NB4 (cell line): ENCODE measurements around the gene ACTMAP.

ENCODE experiments used
- DNase-seq: peaks from one replicate; pipeline ENCODE4 v3.0.0; 2010; ENCODE audit warnings: low read depth
- H3K4me3 ChIP-seq: one replicate; pipeline ENCODE4 v1.5.1; 2011; ENCODE audit warnings: mild to moderate bottlenecking, low read depth, low read length, moderate library complexity
- CTCF ChIP-seq: IDR thresholded peaks from one replicate; pipeline ENCODE4 v1.5.1; 2012; ENCODE audit warnings: low read depth, low read length
- MAX ChIP-seq: IDR thresholded peaks from 2 replicates; pipeline ENCODE4 v1.6.1; 2011; ENCODE audit warnings: low read depth, low read length
- MYC ChIP-seq: IDR thresholded peaks from 2 replicates; pipeline ENCODE4 v1.6.1; 2011; ENCODE audit warnings: low read depth, low read length
- POLR2A ChIP-seq: IDR thresholded peaks from 2 replicates; pipeline ENCODE4 v1.6.1; 2011; ENCODE audit warnings: mild to moderate bottlenecking; ENCODE audit not compliant: insufficient read length; ENCODE audit errors: extremely low read depth

The ACTMAP gene

GRCh38 chr19:40783711-40784110 lies 33.4 kb upstream of the ACTMAP start:
- TF ChIP-seq MYC, result no peak
- TF ChIP-seq CTCF, result no peak
- TF ChIP-seq POLR2A, result no peak
- TF ChIP-seq MAX, result no peak
- no peak overlapping the region for H3K4me3 ChIP-seq
- no peak for DNase-seq

DNA sequence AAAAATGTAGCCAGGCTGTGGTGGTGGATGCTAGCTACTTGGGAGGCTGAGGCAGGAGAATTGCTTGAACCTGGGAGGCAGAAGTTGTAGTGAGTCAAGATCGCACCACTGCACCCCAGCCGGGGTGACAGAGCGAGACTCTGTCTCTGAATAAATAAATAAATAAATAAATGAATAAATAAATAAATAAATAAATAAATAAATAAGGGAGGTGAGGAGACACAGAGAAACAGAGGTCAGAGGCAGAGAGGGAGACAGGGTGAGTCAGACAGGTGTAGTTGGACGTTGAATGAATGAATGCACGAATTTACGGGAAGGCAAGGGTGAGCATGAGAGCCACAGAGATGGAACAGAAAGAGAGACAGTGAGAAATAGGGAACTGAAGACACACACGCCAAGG lies 30.9 kb upstream of the ACTMAP start:
- no peak overlapping the region for H3K4me3 ChIP-seq
- DNase-seq, result no peak
- TF ChIP-seq MYC, result no peak
- no peak for TF ChIP-seq POLR2A
- no peak for TF ChIP-seq MAX
- TF ChIP-seq CTCF, result no peak

DNA sequence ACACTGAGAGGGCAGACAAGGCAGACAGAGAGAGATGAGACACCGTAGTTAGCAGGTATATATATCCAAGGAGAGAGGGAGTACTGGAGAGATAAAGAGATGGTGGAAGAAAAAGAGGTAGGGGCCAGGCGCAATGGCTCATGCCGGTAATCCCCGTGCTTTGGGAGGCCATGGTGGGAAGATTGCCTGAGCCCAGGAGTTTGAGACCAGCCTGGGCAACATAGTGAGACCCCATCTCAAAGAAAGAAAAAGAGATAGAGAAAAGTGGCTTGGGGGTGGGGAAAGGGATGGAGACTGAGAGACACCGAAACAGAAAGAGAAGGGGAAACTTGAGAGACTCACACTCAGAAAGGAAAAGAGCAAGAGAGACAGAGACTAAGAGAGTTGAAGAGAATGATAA lies 30.3 kb upstream of the ACTMAP start:
- H3K4me3 ChIP-seq, result no peak overlapping the region
- TF ChIP-seq CTCF (no peak), MAX (no peak), POLR2A (no peak), MYC (no peak)
- no peak for DNase-seq

- peak overlapping the region; percentile 67 for H3K4me3 ChIP-seq
- DNase-seq, result peak; percentile 37
- TF ChIP-seq POLR2A (no peak), MYC (no peak), CTCF (no peak), MAX (no peak)
Observed at GRCh38 chr19:40778706-40779284, 28.5 kb upstream of the ACTMAP start.

- peak; percentile 98 for DNase-seq
- peak within 1 kb of the TSS; percentile 67 for H3K4me3 ChIP-seq
- TF ChIP-seq POLR2A (peak; percentile 47), CTCF (no peak), MAX (no peak)
Observed at GRCh38 chr19:40777937-40778705, 27.8 kb upstream of the ACTMAP start, which contains the start of gene RAB4B. TSS of gene RAB4B (plus strand) at chr19:40778247. CDS start at chr19:40778376, 129 bp downstream.

DNA sequence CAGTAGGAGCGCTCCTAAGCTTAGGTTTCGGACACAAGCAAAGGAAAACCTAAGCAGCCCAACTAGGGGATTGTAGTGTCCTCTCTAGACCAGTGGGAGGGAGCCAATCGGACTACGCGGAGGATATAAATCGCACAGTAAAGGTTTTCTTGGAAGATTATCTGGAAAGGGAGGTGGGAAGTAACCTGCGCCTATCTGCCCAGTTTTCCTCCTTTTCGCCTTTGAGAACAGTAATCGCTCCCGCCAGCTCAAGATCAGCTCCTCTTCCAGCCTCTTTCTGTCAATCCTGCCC lies 27.3 kb upstream of the ACTMAP start:
- no peak for DNase-seq
- TF ChIP-seq POLR2A, result no peak
- TF ChIP-seq MAX, result no peak
- TF ChIP-seq MYC, result no peak
- no peak for TF ChIP-seq CTCF
- H3K4me3 ChIP-seq, result peak overlapping the region; percentile 62
